ENCODE data around the gene PTCHD1. TPM values are rescaled to one million over a fixed set of nuclear protein-coding genes. Genes with fewer than 3 reads are reported as not detected.

Gene PTCHD1
- total RNA-seq, 1 donor from 2014 or later, result 0.16 TPM

DNA sequence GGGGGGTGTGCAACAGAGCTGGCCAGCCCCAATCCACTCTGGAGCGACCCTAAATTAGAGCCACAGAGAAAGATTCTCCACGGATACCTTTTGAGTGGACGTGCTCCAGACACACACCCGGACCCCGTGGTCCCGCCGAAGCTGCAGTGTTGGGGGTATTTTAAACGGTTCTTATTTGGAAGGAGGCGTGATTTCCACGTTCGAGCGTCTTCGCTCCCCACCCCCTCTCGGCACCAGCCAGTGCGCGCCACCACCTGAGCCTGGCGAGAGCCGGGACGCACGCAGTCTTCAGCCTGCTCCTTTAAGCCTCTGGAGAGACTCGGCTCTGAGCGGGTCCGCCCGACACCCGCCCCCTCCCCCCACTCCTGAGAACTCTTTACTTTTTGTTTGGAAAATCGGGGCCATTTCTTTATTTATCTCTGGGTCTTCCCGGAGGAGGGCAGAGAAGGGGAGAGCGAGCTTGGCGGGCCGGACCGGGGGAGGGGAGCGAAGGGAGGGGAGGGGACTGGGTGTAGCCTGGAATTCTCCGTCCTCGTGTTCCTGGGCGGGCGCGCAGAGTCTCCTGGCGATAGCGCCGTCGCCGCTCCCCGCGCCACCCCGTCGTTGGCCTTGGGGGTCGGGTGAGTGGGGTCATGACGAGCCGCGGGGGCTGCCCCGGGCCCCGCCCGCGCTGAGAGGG lies 668 bp upstream of the PTCHD1 start:
- H3K4me1 Mint-ChIP-seq (ENCODE audit: unreplicated experiment), result peaks cover 23% of the 10 kb centered on the region
- no peak for TF ChIP-seq CTCF (IDR thresholded peaks at IDR 0.05)
- H3K27me3 Mint-ChIP-seq (ENCODE audit: unreplicated experiment), result peaks cover 80% of the 10 kb centered on the region
- H3K27ac Mint-ChIP-seq (ENCODE audit: unreplicated experiment), result no peak overlapping the region
- no peaks in the 10 kb centered on the region for H3K36me3 Mint-ChIP-seq (ENCODE audit: unreplicated experiment)
- H3K9me3 Mint-ChIP-seq (ENCODE audit: unreplicated experiment), result no peaks in the 10 kb centered on the region
- peak overlapping the region; percentile 72 for H3K4me3 Mint-ChIP-seq (ENCODE audit: unreplicated experiment)
- DNase-seq (ENCODE audit: extremely low spot score, unreplicated experiment), result no peak

DNA sequence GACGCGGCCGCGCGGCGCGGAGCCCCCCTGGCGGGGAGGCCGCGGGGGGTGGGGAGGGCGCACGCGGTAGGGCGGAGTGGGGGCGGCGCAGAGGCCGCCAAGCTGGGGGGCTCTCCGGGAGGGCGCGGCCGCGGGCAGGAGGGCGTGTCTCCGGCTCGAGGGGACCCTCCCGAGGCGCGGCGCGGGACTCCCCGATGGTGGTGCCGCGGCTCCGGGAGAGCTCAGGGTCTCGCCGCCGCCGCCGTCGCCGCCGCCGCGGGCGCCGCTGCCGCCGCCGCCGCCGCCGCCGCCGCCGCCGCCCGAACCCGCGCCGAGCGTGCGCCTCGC lies 165 bp upstream of the PTCHD1 start:
- Mint-ChIP-seq H3K9me3 (ENCODE audit: unreplicated experiment) (no peaks in the 10 kb centered on the region), H3K4me1 (ENCODE audit: unreplicated experiment) (peaks cover 23% of the 10 kb centered on the region), H3K27me3 (ENCODE audit: unreplicated experiment) (peaks cover 78% of the 10 kb centered on the region), H3K36me3 (ENCODE audit: unreplicated experiment) (no peaks in the 10 kb centered on the region), H3K27ac (ENCODE audit: unreplicated experiment) (no peak overlapping the region), H3K4me3 (ENCODE audit: unreplicated experiment) (peak overlapping the region; percentile 73)
- no peak for DNase-seq (ENCODE audit: extremely low spot score, unreplicated experiment)
- no peak for TF ChIP-seq CTCF (IDR thresholded peaks at IDR 0.05)

- H3K4me1 Mint-ChIP-seq (ENCODE audit: unreplicated experiment), result peaks cover 11% of the 10 kb centered on the region
- H3K36me3 Mint-ChIP-seq (ENCODE audit: unreplicated experiment), result no peaks in the 10 kb centered on the region
- no peak overlapping the region for H3K4me3 Mint-ChIP-seq (ENCODE audit: unreplicated experiment)
- no peak for DNase-seq (ENCODE audit: extremely low spot score, unreplicated experiment)
- no peak overlapping the region for H3K27ac Mint-ChIP-seq (ENCODE audit: unreplicated experiment)
- no peak for TF ChIP-seq CTCF (IDR thresholded peaks at IDR 0.05)
- H3K27me3 Mint-ChIP-seq (ENCODE audit: unreplicated experiment), result peaks cover 58% of the 10 kb centered on the region
- H3K9me3 Mint-ChIP-seq (ENCODE audit: unreplicated experiment), result no peaks in the 10 kb centered on the region
Measured at GRCh38 chrX:23338334-23338733, 3.7 kb downstream of the PTCHD1 start.

DNA sequence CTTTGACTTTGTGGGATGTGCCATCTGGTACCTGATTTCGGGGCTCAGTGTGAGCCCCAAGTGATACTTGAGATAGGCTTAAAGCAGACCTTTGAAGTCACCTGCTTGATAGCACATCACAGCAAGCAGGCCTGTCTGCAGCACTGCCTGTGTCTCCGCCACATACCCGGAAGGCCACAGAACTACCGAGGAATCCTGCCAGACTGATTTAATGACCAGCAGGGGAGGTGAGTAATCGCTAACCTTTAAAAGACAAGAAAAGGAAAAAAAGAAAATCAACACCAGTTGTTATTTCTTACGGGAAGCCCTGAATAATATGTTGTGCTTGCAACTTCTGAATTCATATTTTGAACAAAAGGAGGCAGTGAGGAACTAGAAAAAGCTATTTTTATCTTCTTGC lies 6.8 kb downstream of the PTCHD1 start:
- TF ChIP-seq CTCF (IDR thresholded peaks at IDR 0.05), result no peak
- Mint-ChIP-seq H3K27me3 (ENCODE audit: unreplicated experiment) (peaks cover 39% of the 10 kb centered on the region), H3K27ac (ENCODE audit: unreplicated experiment) (no peak overlapping the region), H3K4me1 (ENCODE audit: unreplicated experiment) (no peaks in the 10 kb centered on the region), H3K9me3 (ENCODE audit: unreplicated experiment) (no peaks in the 10 kb centered on the region), H3K4me3 (ENCODE audit: unreplicated experiment) (no peak overlapping the region), H3K36me3 (ENCODE audit: unreplicated experiment) (no peaks in the 10 kb centered on the region)
- no peak for DNase-seq (ENCODE audit: extremely low spot score, unreplicated experiment)

GRCh38 chrX:23344238-23344903 lies 9.7 kb downstream of the PTCHD1 start:
- Mint-ChIP-seq H3K27me3 (ENCODE audit: unreplicated experiment) (peaks cover 22% of the 10 kb centered on the region), H3K4me3 (ENCODE audit: unreplicated experiment) (no peak overlapping the region), H3K9me3 (ENCODE audit: unreplicated experiment) (no peaks in the 10 kb centered on the region), H3K27ac (ENCODE audit: unreplicated experiment) (no peak overlapping the region), H3K4me1 (ENCODE audit: unreplicated experiment) (no peaks in the 10 kb centered on the region), H3K36me3 (ENCODE audit: unreplicated experiment) (no peaks in the 10 kb centered on the region)
- TF ChIP-seq CTCF (IDR thresholded peaks at IDR 0.05), result no peak
- DNase-seq (ENCODE audit: extremely low spot score, unreplicated experiment), result no peak

Measured in osteocyte (in vitro differentiated cells).